ENCODE measurements around the gene PCDH9.
A peak's percentile ranks its signal among the peaks of the same experiment; 100 is the strongest.

The PCDH9 gene

GRCh38 chr13:66840621-66841020 is 389.5 kb downstream of the PCDH9 start:
- no peak for TF ChIP-seq CTCF (IDR thresholded peaks at IDR 0.05; ENCODE audit: low read depth, low read length)
- in situ Hi-C loops (cut with HindIII; ENCODE audit: low sequenced_read_pairs) = no loop called here
- no peak for DNase-seq (ENCODE audit: low read depth, low spot score)
- no peak overlapping the region for H3K4me3 ChIP-seq (ENCODE audit: low read depth, low read length)

GRCh38 chr13:66837246-66837645 is 392.9 kb downstream of the PCDH9 start:
- no peak overlapping the region for H3K4me3 ChIP-seq (ENCODE audit: low read depth, low read length)
- DNase-seq (ENCODE audit: low read depth, low spot score) = no peak
- in situ Hi-C loops (cut with HindIII; ENCODE audit: low sequenced_read_pairs) = no loop called here
- no peak for TF ChIP-seq CTCF (IDR thresholded peaks at IDR 0.05; ENCODE audit: low read depth, low read length)

GRCh38 chr13:66835040-66835628 is 395.0 kb downstream of the PCDH9 start:
- TF ChIP-seq CTCF (IDR thresholded peaks at IDR 0.05; ENCODE audit: low read depth, low read length) = no peak
- no peak overlapping the region for H3K4me3 ChIP-seq (ENCODE audit: low read depth, low read length)
- in situ Hi-C loops (cut with HindIII; ENCODE audit: low sequenced_read_pairs) = no loop called here
- peak; percentile 67 for DNase-seq (ENCODE audit: low read depth, low spot score)

GRCh38 chr13:66830940-66831716 is 399.0 kb downstream of the PCDH9 start:
- in situ Hi-C loops (cut with HindIII; ENCODE audit: low sequenced_read_pairs) = no loop called here
- no peak for DNase-seq (ENCODE audit: low read depth, low spot score)
- no peak for TF ChIP-seq CTCF (IDR thresholded peaks at IDR 0.05; ENCODE audit: low read depth, low read length)
- no peak overlapping the region for H3K4me3 ChIP-seq (ENCODE audit: low read depth, low read length)

GRCh38 chr13:66829803-66830202 is 400.3 kb downstream of the PCDH9 start:
- no peak overlapping the region for H3K4me3 ChIP-seq (ENCODE audit: low read depth, low read length)
- TF ChIP-seq CTCF (IDR thresholded peaks at IDR 0.05; ENCODE audit: low read depth, low read length) = no peak
- in situ Hi-C loops (cut with HindIII; ENCODE audit: low sequenced_read_pairs) = no loop called here
- no peak for DNase-seq (ENCODE audit: low read depth, low spot score)

- in situ Hi-C loops (cut with HindIII; ENCODE audit: low sequenced_read_pairs) = no loop called here
- H3K4me3 ChIP-seq (ENCODE audit: low read depth, low read length) = no peak overlapping the region
- no peak for TF ChIP-seq CTCF (IDR thresholded peaks at IDR 0.05; ENCODE audit: low read depth, low read length)
- no peak for DNase-seq (ENCODE audit: low read depth, low spot score)
These were observed 403.7 kb downstream of the PCDH9 start for GRCh38 chr13:66826398-66826797.

Data from astrocyte of the spinal cord (primary cell).